Right forelimb (tissue), 1 donor: ENCODE results near the gene CFLAR.
"Not testable (repeated sequence)": the region's sequence is repeated elsewhere in the genome, so short reads cannot be mapped to it uniquely, and the experiment has no call there.

Experiments
- DNase-seq: peaks from one replicate; pipeline ENCODE4 v3.0.0-alpha.2; 2018

CFLAR gene

GRCh38 chr2:201116115-201116958, at the start of gene CFLAR:
Gene CFLAR (plus strand): TSS chr2:201116164. CDS start chr2:201129866, 13,702 bp downstream.
- DNase-seq, result peak; percentile 86

- no peak for DNase-seq
Measured at GRCh38 chr2:201070948-201071478, 45.0 kb upstream of the CFLAR start.

- peak; percentile 96 for DNase-seq
Measured at GRCh38 chr2:201071479-201072200, 44.3 kb upstream of the CFLAR start, which contains the start of the genes HYCC2 and NDUFB3. Gene HYCC2 (minus strand): TSS chr2:201071671. CDS start chr2:201024009, 47,662 bp downstream. Gene NDUFB3 (plus strand): TSS chr2:201072001. CDS start chr2:201078883, 6,882 bp downstream.

GRCh38 chr2:201072201-201072530, 43.8 kb upstream of the CFLAR start:
- DNase-seq, result no peak

- DNase-seq, result no peak
Measured at GRCh38 chr2:201073071-201073470, 42.9 kb upstream of the CFLAR start.

- DNase-seq, result no peak
Measured at GRCh38 chr2:201074996-201075395, 41.0 kb upstream of the CFLAR start.

GRCh38 chr2:201084863-201085262, 31.1 kb upstream of the CFLAR start:
- no peak for DNase-seq

GRCh38 chr2:201090574-201090973, 25.4 kb upstream of the CFLAR start:
- DNase-seq, result no peak

- DNase-seq, result no peak
Measured at GRCh38 chr2:201093573-201093972, 22.4 kb upstream of the CFLAR start.

- DNase-seq, result no peak
Measured at GRCh38 chr2:201100497-201100896, 15.5 kb upstream of the CFLAR start.

GRCh38 chr2:201105759-201106158, 10.2 kb upstream of the CFLAR start:
- DNase-seq, result no peak

- DNase-seq, result no peak
Measured at GRCh38 chr2:201107624-201108023, 8.3 kb upstream of the CFLAR start.

- no peak for DNase-seq
Measured at GRCh38 chr2:201108341-201108740, 7.6 kb upstream of the CFLAR start.

- no peak for DNase-seq
Measured at GRCh38 chr2:201109186-201109585, 6.8 kb upstream of the CFLAR start.

GRCh38 chr2:201110615-201111014, 5.3 kb upstream of the CFLAR start:
- no peak for DNase-seq

GRCh38 chr2:201111096-201111495, 4.9 kb upstream of the CFLAR start:
- no peak for DNase-seq

- DNase-seq, result no peak
Measured at GRCh38 chr2:201114350-201114749, 1.6 kb upstream of the CFLAR start.

GRCh38 chr2:201114846-201115245, 1.1 kb upstream of the CFLAR start:
- DNase-seq, result no peak

- DNase-seq, result peak; percentile 68
Measured at GRCh38 chr2:201116959-201117734, 1.2 kb downstream of the CFLAR start.

- not testable (repeated sequence) for DNase-seq
Measured at GRCh38 chr2:201117735-201118094, 1.8 kb downstream of the CFLAR start.

GRCh38 chr2:201118121-201118960, 2.4 kb downstream of the CFLAR start:
- DNase-seq, result peak; percentile 83
